NCI-H2227 treated with DMSO at 0.1 percent for 48 hours (cell line): Measurements from ENCODE around the gene GIGYF1.

Experiments used
- DNase-seq: peaks from one replicate; lab custom pipeline; 2025; lab: John Stamatoyannopoulos, UW

The GIGYF1 gene

DNA sequence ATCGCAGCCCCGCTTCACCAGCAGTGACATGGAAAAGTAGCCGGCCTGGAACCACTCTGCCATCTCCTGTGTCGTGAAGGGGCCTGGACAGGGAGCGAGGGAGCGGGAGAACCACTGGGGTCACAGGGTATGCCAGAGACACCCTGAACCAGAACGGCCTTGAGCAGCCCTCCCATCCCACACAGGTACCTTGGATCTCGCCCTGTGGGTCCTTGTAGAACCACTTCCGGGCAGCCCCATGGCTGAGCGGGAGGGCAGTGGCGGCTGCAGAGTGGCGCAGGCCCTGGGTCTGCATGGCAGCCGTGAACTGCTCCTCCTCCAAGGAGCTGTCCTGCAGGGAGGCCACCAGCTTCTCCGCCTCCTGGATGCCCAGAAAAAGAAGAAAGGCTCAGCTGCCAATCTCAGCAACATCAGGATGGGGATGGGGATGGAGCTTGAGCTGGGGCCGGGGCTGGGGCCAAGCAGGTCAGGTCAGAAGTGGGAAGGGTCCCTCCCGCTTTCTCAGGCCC, 9.5 kb downstream of the GIGYF1 start:
- DNase-seq, result no peak

DNA sequence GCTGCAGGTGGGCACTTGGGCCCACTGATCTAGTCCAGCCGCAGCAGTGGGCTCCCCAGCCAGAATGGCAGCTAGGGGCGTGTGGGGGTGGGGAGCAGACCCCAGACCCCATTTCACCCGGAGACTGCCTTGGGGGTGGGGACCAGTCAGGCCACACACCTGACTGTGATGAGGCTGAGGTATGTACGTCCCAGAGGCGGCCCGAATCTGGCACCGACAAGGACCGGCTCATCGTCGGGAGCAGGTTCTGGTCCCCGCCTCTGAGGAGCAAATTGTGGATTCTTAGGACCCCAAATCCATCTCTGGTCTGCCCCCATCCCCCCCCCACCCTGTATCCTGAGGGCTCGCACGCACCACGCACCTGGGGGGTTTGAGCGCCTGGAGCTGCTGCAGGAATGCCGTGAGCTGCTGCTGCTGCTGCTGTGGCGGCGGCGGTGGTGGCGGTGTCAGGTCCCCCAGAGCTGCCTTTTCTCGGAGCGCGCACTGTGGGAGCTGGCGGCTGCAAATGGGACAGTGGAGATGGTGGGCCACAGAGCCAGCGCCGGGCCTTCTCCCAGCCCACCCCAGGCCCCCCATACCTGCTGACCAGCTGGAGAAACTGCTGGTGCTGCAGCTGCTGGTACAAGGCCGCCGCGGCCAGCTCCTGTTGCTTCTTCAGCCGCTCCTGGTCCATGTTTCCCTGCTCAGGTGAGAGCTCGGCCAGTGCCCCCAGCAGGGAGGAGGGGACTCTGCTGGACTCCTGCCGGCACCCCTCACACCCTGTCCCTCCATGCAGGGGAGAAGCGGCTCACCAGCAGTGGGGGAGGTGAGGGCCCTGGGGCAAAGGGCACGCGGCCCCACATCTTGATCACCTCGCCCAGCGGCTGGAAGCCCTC, 10.2 kb downstream of the GIGYF1 start:
- no peak for DNase-seq

DNA sequence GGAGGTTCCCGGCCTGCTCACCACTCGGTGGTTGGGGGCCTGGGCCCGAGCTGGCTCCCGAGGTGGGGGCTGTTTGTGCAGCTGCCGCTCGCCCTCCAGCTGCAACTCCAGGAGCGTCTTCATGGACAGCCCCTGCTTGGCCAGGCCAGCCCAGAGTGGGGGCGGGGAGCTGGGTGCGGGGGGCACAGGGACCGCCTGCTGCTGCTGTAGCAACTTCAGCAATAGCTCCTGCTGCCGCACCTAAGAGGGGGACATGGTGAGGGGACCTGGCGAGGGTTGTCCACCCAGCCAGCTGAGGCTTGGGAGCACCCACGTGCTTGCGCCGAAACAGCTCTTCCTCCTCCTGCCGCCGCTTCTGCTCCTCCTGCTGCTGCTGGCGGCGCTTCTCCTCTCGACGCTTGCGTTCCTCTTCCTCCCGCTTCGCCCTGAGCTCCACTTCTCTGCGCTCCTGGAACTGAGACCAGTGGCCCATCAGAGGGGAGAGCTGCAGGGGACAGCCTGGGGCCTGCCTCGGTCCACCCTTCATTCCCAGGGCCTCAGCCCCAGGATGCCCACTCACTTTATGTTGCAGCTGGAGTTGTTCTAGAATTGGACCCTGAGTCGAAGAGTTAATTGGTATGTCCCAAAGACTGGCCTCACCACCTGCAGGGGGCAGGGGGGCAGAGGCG, 10.9 kb downstream of the GIGYF1 start:
- no peak for DNase-seq

- DNase-seq, result no peak
Measured at GRCh38 chr7:100682228-100682741, 11.8 kb downstream of the GIGYF1 start.

DNA sequence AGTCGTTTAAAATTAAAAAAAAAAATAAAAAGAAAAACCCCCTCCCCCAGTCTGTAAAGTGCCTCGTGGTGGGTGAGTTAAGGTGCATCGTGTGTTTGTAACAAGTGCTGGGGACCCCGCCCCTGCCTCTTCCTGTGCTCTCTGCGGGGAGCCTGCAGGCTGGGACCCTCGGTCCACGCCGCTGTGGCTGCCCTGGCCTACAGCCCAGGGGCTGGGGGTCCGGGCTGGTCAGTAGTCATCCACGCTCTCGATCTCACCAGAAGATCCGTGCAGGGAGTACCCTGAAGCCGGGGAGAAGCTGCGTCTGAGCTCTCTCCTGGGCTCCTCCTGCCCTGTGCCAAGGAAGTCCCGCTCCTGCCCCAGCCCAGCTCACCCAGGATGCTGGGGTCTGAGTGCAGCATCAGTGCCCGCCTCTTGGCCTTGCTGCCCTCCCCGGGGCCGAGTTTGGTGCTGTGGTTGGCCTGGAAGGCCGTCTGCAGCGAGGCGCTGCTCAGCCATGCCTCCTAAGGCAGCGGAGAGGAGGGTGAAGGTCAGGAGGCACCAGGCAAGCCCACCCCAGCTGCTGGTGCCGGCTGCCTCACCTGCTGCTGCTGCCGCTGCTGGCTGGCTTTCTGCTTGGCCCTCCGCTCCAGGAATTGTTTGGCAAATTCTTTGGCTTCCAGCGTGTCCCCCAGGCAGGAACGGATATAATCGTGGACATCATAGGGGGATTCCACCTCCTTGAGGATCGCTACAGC, 12.4 kb downstream of the GIGYF1 start:
- no peak for DNase-seq

DNA sequence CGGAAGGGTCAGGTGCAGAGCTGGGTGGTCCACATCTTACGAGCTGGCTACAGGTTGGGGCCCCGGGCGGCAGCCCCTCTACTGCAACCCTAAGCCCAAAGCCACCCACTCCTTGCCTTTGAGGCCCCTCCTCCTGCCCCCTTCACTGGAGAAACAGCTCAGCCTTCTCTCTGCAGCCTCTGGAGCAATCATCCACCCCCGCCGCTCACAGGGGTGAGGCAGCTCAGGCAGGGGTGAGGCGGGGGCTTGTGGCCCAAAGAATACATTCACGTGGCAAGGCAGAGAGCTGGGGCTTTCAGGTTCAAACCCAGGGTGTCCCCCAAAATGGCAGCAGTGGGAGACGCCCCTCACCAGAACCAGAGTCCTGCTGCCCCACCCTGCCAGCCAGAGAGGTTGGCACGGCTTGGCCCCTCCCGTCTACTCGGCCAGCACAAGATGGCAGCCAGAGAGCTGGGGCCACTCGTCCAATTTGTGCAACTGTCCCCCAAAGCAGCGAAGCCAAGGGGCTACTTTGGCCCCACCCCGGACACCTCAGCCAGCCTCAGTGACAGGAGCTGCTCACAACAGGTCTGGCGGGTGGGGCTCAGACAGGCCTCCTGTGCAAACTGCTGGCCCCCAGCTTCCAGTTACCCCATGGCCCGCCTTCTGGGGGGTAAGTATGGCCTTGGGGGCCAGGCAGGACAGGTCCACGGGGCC, 13.3 kb downstream of the GIGYF1 start:
- DNase-seq, result peak; percentile 22

- no peak for DNase-seq
Measured at GRCh38 chr7:100679927-100680575, 14.0 kb downstream of the GIGYF1 start.

GRCh38 chr7:100679129-100679926, 14.7 kb downstream of the GIGYF1 start:
- DNase-seq, result no peak

GRCh38 chr7:100678291-100678984, 15.6 kb downstream of the GIGYF1 start:
- no peak for DNase-seq

DNA sequence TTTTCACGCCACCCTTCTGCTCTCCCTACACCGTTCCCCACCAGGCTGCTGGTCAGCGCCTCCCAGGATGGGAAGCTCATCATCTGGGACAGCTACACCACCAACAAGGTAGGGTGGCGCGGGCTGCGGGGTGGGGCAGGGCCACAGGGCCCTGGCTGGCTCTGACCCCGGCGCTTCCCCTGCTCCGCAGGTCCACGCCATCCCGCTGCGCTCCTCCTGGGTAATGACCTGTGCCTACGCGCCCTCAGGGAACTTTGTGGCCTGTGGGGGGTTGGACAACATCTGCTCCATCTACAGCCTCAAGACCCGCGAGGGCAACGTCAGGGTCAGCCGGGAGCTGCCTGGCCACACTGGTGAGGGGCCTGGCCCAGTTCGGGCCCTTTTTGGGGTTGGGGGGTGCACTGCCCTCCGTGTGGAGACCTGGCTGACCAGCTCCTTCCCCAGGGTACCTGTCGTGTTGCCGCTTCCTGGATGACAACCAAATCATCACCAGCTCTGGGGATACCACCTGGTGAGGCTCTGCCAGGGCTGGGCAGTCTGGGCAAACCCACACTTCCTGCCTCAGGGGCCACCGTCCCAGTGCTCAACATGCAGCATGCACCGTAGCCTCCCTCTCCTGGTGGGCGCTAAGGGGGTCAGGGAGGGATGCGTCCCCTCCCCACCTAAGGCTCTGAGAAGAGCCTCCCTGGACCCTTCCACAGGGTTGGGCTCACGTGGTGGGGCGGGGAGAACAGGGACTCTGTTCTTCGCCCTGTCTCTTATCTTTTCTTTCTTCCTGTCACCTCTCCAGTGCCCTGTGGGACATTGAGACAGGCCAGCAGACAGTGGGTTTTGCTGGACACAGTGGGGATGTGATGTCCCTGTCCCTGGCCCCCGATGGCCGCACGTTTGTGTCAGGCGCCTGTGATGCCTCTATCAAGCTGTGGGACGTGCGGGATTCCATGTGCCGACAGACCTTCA, 16.5 kb downstream of the GIGYF1 start:
- no peak for DNase-seq

DNA sequence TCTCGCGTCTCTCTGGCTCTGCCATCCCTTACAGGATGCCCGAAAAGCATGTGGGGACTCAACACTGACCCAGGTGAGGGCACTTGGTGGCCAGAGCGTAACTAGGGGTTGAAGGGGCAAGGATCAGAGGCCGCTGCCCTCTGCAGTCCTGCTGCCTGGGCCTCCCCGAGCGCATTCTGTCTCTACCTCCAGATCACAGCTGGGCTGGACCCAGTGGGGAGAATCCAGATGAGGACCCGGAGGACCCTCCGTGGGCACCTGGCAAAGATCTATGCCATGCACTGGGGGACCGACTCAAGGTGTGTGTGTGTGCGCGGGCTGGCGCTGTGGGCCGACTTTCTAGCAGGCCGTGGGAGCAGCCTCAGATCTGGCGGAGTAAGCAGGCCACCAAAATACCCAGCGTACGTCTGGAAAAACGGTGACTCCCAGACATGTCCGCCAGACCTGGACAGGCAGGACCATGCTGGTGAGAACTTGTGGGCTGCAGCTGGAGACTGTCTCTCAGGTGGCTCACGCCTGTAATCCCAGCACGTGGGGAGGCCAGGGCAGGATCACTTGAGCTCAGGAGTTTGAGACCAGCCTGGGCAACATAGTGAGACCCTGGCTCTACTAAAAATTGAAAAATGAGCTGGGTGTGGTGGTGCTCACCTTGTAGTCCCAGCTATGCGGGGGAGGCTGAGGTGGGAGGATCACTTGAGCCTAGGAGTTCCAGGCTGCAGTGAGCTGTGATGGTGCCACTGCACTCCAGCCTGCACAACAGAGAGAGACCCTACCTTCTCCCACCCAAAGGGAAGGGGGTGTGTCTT, 17.3 kb downstream of the GIGYF1 start:
- no peak for DNase-seq

- DNase-seq, result peak; percentile 98
Measured at GRCh38 chr7:100675581-100676350, 18.3 kb downstream of the GIGYF1 start.

DNA sequence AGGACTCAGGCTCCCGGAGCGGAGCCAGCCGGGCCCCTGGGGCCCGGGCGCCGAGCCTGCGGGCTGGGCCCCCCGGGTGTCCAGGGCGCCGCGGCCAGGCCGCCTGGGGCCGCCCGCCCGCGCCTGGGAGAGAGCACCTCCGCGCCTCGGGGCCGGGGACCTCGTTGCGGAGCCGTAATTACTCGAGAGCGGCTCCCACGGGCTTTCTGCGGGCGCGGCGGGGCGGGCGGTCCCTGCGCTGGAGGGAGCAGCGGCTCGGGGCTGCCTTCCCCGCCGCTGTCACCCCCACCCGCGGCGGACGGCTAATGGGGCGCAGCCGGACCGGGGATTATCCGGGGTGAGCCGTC, 19.0 kb downstream of the GIGYF1 start:
- no peak for DNase-seq

GRCh38 chr7:100674411-100675104, 19.5 kb downstream of the GIGYF1 start:
- no peak for DNase-seq

DNA sequence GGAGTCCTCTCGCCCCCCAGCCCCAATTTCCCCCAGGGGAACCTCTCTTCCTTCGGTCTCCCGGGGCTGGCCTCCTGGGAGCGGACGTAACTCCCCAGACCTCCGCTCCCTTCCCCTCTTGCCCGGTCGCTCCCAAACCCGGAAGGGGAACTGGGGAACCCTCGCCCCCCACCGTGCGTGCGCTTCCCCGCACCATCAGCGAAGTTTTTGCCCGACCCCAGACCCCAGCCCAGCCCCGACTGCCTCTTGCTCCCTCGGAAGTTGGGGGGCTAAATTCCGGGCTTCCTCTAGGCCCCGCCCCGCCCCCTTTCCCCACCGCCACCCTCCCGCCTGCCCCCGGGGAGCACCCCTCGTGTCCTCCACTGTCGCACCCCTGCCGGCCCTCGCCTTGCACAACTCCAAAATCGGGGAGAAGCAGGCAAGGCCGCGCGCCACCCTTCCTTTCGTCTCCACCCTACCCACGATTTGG, 20.1 kb downstream of the GIGYF1 start:
- no peak for DNase-seq

DNA sequence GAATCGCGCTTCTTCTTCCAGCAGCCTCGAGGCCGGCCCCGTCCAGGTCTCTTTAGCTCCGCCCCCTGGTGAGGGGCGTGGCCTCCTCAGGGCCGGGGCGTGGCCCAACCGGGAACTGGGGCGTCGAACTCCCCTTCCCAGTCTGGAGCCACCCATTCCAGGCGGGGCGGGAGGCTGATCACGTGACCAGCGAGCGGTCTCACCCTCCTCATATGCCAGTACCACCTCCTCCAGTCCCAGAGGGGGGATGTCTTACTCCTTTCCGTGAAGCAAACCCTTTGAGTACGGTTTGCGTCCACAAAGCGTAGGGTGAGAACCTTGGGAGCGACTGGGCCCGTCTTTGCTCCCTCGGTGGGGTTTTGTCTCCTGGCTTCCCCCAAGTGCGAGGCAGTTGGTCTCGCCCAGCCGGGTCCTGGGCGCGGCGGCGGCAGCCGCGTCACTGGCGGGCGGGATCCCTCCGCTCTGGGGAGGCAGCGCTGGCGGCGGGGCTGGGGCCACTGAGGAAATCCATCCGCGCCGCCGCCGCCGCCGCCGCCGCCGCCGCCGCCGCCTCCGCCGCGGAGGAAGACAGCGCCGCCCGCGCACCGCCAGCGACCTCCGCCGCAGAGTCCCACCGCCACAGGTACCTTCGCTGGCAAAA, 20.6 kb downstream of the GIGYF1 start, which contains the start of gene GNB2:
Gene GNB2 (plus strand): TSS at position 439 of the 640 bp plus-strand sequence. CDS start 2,526 bp downstream, outside the sequence.
- DNase-seq, result peak; percentile 98
